Midbrain (tissue), 1 donor: ENCODE measurements around the gene VWA3B.

Experiments used
- DNase-seq: peaks from one replicate; lab custom pipeline; 2025; lab: John Stamatoyannopoulos, UW

The VWA3B gene

GRCh38 chr2:98335271-98335670 is 248.3 kb downstream of the VWA3B start:
- no peak for DNase-seq

- no peak for DNase-seq
Observed at GRCh38 chr2:98341241-98341640, 254.3 kb downstream of the VWA3B start.

- DNase-seq, result no peak
Observed at GRCh38 chr2:98343285-98343684, 256.3 kb downstream of the VWA3B start.

- DNase-seq, result no peak
Observed at GRCh38 chr2:98346311-98347236, 259.6 kb downstream of the VWA3B start, which contains the start of gene CNGA3. TSS of gene CNGA3 (plus strand) at chr2:98346456. CDS start at chr2:98369976, 23,520 bp downstream.

- DNase-seq, result no peak
Observed at GRCh38 chr2:98347298-98348065, 260.5 kb downstream of the VWA3B start.

- DNase-seq, result no peak
Observed at GRCh38 chr2:98348066-98348561, 261.1 kb downstream of the VWA3B start.

- DNase-seq, result no peak
Observed at GRCh38 chr2:98350411-98350810, 263.4 kb downstream of the VWA3B start.

- no peak for DNase-seq
Observed at GRCh38 chr2:98355881-98356280, 268.9 kb downstream of the VWA3B start.

- no peak for DNase-seq
Observed at GRCh38 chr2:98356729-98357128, 269.8 kb downstream of the VWA3B start.

GRCh38 chr2:98357849-98358248 is 270.9 kb downstream of the VWA3B start:
- DNase-seq, result no peak

- DNase-seq, result no peak
Observed at GRCh38 chr2:98359986-98360385, 273.0 kb downstream of the VWA3B start.
